K562 (cell line): ENCODE data around the gene CEMIP. TPM values are rescaled to one million over a fixed set of nuclear protein-coding genes. Genes with fewer than 3 reads are reported as not detected.

Experiments used
- BCLAF1 ChIP-seq, 2 experiments: fragments of 450-650 bp in 1 of 2; IDR thresholded peaks; 2 replicates each; pipeline ENCODE4 v1.6.1; 2011 to 2017; ENCODE audit warnings: low read depth in 2 of 2, antibody characterized with exemption in 1 of 2, borderline replicate concordance in 1 of 2, low read length in 1 of 2, mild to moderate bottlenecking in 1 of 2, mixed read lengths in 1 of 2; ENCODE audit not compliant: control insufficient read depth in 1 of 2
- CHD1 ChIP-seq: fragments of 200-600 bp; sonication (generic); IDR thresholded peaks from one replicate; pipeline ENCODE4 v1.6.1; 2012; ENCODE audit warnings: mild to moderate bottlenecking, moderate library complexity, low read length, inconsistent platforms
- E2F5 ChIP-seq: sonication (generic); formaldehyde crosslinking; IDR thresholded peaks from 2 replicates; pipeline ENCODE4 v1.8.0; 2022; ENCODE audit warnings: mild to moderate bottlenecking, missing genetic modification reagents
- HCFC1 ChIP-seq: IDR thresholded peaks from 2 replicates; pipeline ENCODE4 v1.6.1; 2012; ENCODE audit warnings: low read depth, low read length, improper control_type of control experiment
- PHF8 ChIP-seq: fragments of 200-600 bp; sonication (generic); IDR thresholded peaks from 2 replicates; pipeline ENCODE4 v1.6.1; 2012; ENCODE audit warnings: mixed run types, mild to moderate bottlenecking, inconsistent platforms, low read length, moderate library complexity, borderline replicate concordance
- ZFP91 ChIP-seq: sonication (generic); formaldehyde crosslinking; IDR thresholded peaks from 2 replicates; pipeline ENCODE4 v1.8.0; 2022; ENCODE audit warnings: mild to moderate bottlenecking, missing genetic modification reagents
- ZNF280A ChIP-seq: fragments of 450-650 bp; IDR thresholded peaks from 2 replicates; pipeline ENCODE4 v1.6.1; 2018; ENCODE audit warnings: mild to moderate bottlenecking, low read depth; ENCODE audit not compliant: partially characterized antibody
- ZNF318 ChIP-seq, 2 experiments: fragments of 450-650 bp; IDR thresholded peaks; 2 replicates each; pipeline ENCODE4 v1.6.1; 2016; ENCODE audit warnings: mild to moderate bottlenecking in 2 of 2, borderline replicate concordance in 1 of 2, low read depth in 1 of 2, moderate library complexity in 1 of 2
- ZNF586 ChIP-seq: fragments of 450-650 bp; formaldehyde crosslinking; conservative IDR thresholded peaks from 2 replicates; pipeline ENCODE4 v1.4.0; 2020; ENCODE audit warnings: mild to moderate bottlenecking, moderate library complexity
- ZNF644 ChIP-seq: fragments of 200-800 bp; sonication (Bioruptor generic); IDR thresholded peaks from 2 replicates; pipeline ENCODE4 v1.6.1; 2016; ENCODE audit warnings: low read depth, missing genetic modification characterization, missing compliant biosample characterization
- polyA plus RNA-seq, 8 experiments: library from polyadenylated mRNA; depleted of rRNA in 4 of 8; stranded (reverse) in 5 of 8; unstranded in 3 of 8; fragments of >200 nt; fragmentation: Nextera tagmentation in 2 of 8; fragmentation: Illumina TruSeq in 1 of 8; extraction: Ambion mirVana in 2 of 8; extraction: Trizol in 1 of 8; gene quantifications; 2 replicates each; pipeline versions ENCODE4 v1.2.1 to v1.2.3, GENCODE V29; 2011 to 2014; ENCODE audit warnings: inconsistent platforms in 1 of 8, missing spikeins in 1 of 8
- total RNA-seq, 7 experiments: library from RNA; depleted of rRNA in 6 of 7; stranded (reverse); fragments of >200 nt in 6 of 7; fragmentation: Illumina TruSeq in 2 of 7; extraction: Trizol in 2 of 7; gene quantifications; 2 replicates each; pipeline versions ENCODE4 v1.2.1 to v1.2.3, GENCODE V29; 2011 to 2021; ENCODE audit warnings: low replicate concordance in 1 of 7

Gene CEMIP
- total and polyA plus RNA-seq, 9 of the 15 experiments (the other 6 are each of a cell fraction or from before 2014, with no cell fraction given) = 0.33 TPM; not detected in 8

GRCh38 chr15:80942266-80942665, 163.1 kb downstream of the CEMIP start (continued):
- TF ChIP-seq ZNF318 (IDR thresholded peaks at IDR 0.05; ENCODE audit: borderline replicate concordance in 1 of 2, low read depth in 1 of 2) = no peak
- TF ChIP-seq ZNF586 = no peak
- TF ChIP-seq ZNF644 (tag) = no peak
- no peak for TF ChIP-seq PHF8
- no peak for TF ChIP-seq E2F5 (CRISPR knock-in tag)
- no peak for TF ChIP-seq ZNF280A
- no peak for TF ChIP-seq HCFC1
- TF ChIP-seq CHD1 = no peak
- no peak for TF ChIP-seq BCLAF1 (IDR thresholded peaks at IDR 0.05; ENCODE audit: borderline replicate concordance in 1 of 2, control insufficient read depth in 1 of 2, low read depth in 2 of 2, low read length in 1 of 2)
- no peak for TF ChIP-seq ZFP91 (CRISPR knock-in tag)
